ENCODE results near the gene STARD3NL.
A peak's percentile ranks its signal among the peaks of the same experiment; 100 is the strongest.

STARD3NL gene

GRCh38 chr7:38182450-38182849, 4.4 kb downstream of the STARD3NL start:
- DNase-seq (ENCODE audit: low read depth, low spot score), result no peak

GRCh38 chr7:38185395-38186307, 7.6 kb downstream of the STARD3NL start:
- no peak for DNase-seq (ENCODE audit: low read depth, low spot score)

DNA sequence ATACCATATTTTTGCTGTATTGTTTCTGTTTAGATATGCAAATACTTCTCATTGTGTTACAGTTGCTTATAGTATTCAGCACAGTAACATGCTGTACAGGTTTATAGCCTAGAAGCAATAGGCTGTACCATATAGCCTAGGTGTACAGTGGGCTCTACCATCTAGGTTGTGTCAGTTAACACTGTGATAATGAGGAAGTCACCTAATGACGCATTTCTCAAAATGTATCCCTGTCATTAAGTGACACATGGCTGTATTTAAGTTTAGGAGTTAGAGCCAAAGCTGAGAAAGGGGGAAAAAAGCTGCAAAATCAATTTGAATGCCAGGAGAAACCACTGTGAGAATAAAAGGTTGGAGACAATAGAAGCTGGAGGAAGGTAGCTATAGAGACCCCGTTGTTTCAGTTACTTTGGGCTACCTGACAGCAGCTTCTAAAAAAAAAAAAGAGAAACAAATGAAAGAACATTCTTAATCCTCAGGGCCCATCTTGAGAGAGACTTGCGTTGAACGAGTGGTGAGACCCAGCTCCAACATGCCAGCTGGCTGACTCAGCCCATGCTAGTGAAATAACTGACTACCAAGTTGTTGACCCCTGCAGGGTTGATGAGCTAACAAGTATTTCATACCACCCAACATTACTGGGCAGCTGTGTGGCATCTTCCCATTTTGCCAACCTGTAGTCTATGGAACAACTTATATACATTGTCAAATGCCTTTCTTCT, 8.7 kb downstream of the STARD3NL start:
- no peak for DNase-seq (ENCODE audit: low read depth, low spot score)

DNA sequence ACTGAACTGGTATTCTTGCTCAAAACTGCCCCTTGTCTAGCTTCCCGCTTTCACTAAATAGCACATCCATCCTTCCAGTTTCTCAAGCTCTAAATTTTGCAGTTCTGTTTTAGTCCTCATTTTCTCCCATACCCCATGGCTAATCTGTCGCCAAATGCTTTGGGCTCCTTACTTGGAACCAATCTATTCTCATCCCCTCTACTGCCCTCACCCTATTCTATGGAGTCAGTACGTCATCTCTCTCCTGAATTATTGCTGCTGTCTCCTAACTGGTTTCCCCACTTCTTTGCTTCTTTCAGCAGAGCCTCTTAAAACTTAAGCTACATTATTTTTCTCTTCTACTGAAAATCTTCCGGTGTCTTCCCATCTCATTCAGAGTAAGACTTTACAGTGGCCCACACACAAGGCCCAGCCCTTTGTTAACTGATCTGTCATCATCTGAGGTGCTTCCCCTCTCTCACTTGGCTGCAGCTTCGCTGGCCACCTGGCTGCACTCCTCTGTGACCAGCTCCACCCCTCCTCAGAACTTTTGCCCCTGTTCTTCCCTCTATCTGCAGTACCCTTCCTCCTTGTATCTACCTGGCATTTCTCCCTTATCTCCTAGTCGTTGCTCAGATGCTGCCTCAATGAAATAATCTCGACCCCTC, 9.9 kb downstream of the STARD3NL start:
- DNase-seq (ENCODE audit: low read depth, low spot score), result no peak

- DNase-seq (ENCODE audit: low read depth, low spot score), result no peak
These were observed 11.3 kb downstream of the STARD3NL start for GRCh38 chr7:38189231-38189938.

DNA sequence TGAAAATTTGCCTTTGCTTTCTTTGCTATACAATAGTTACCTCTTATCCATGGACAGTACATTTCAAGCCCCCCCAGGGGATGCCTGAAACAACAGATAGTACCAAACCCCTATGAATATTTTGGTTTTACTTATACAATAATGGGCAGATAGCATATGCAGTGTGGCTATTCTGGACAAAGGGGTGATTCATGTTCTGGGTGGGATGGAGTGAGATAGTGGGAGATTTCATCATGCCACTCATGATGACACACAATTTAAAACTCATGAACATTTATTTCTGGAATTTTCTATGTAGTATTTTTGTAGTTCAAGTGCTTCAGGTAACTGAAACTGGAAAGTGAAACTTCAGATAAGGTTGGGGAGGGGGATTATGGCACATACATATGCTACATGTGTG, 12.0 kb downstream of the STARD3NL start:
- no peak for DNase-seq (ENCODE audit: low read depth, low spot score)

DNA sequence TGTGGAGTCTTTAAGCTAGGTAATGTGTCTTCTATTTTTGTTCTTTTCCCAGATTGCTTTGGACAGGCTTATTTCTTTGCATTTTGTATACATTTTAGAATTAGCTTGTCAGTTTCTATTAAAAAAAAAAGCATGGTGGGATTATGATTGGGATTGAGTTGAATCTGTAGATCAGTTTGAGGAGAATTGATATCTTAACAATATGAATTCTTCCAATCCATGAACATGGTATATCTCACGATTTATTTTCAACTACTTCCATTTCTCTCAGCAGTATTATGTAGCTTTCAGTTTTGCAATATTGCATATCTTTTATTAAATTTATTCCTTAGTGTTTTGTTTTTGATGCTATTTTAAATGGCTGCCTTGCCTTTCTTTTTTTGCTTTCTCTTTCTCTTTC, 13.7 kb downstream of the STARD3NL start:
- no peak for DNase-seq (ENCODE audit: low read depth, low spot score)

DNA sequence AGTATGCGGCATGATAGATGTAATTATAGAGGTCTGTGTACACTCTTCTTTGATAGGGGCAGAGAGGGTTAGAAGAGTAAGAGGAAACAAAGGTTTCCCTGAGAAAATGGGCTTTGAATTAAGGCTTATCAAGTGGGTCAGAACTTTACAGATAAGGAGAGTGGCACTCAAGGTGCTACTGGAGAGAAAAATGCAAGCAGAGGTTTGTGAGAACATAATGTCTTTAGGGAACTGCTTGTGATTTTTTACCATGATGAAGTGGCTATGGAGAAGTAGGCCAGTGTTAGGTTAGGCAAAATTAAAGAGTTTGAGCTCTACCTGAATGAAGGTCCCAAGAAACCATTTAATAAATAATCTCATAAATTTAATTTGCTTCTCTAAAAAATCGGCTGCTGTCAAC, 14.3 kb downstream of the STARD3NL start:
- no peak for DNase-seq (ENCODE audit: low read depth, low spot score)

- DNase-seq (ENCODE audit: low read depth, low spot score), result no peak
These were observed 18.0 kb downstream of the STARD3NL start for GRCh38 chr7:38195804-38196595.

DNA sequence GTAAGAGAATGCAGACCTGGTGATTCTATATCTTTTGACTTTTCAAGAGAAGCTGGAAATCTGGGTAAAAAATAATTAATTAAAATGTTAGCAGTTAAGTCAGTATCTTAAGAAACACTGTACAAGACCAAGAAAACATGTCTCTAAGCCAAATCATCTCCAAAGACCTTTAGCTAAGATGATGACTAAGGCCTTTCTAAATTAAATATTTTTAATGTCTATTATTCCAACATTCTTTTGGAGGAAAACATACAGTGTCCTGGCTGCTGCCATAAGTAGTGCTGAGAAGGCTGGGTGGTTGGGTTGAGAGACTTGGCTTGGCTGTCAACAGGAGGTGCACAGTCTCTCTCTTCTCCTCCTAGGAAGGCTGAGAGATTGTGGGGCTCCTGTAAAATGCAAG, 20.3 kb downstream of the STARD3NL start:
- DNase-seq (ENCODE audit: low read depth, low spot score), result no peak

- DNase-seq (ENCODE audit: low read depth, low spot score), result no peak
These were observed 21.1 kb downstream of the STARD3NL start for GRCh38 chr7:38199154-38199553.

DNA sequence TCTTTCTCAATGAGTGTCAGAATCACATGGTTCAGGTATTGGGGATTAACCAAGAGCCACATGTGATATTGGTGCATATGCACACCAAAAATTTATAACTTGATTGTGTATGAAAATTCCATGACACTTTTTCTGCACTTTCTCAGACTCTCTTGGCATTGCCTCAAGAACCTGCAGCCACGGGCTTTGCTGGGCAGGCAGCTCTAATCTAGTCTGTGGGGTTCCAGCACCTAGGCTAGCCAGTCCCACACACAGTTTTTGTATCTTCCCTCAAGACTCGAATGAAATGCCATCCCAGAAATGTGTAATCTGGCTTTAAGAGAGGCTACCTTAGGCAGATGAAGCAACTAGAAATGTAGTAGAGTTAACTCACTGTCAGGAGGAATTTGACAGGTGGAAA, 21.7 kb downstream of the STARD3NL start:
- no peak for DNase-seq (ENCODE audit: low read depth, low spot score)

- no peak for DNase-seq (ENCODE audit: low read depth, low spot score)
These were observed 28.0 kb downstream of the STARD3NL start for GRCh38 chr7:38206071-38206470.

DNA sequence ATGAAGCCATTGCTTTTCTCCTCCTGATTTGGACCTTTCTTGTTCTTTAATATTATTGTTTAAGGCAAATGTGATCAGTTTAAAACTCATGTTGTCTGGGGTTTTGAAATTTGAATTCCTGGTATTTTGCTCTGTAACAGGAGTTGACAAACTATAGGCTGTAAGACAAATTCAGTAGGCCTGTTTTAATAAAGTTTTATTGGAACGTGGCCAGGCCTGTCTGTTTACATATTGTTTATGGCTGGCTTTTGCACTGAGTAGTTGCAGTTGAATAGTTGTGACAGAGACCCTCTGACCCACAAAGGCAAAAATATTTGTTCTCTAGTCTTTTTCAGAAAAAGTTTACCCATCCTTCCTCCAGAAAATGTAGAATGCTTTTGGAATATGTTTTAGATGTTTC, 29.8 kb downstream of the STARD3NL start:
- no peak for DNase-seq (ENCODE audit: low read depth, low spot score)

- no peak for DNase-seq (ENCODE audit: low read depth, low spot score)
These were observed 33.4 kb downstream of the STARD3NL start for GRCh38 chr7:38211486-38211885.

- no peak for DNase-seq (ENCODE audit: low read depth, low spot score)
These were observed 33.9 kb downstream of the STARD3NL start for GRCh38 chr7:38211940-38212339.

- DNase-seq (ENCODE audit: low read depth, low spot score), result no peak
These were observed 37.1 kb downstream of the STARD3NL start for GRCh38 chr7:38215115-38215514.

DNA sequence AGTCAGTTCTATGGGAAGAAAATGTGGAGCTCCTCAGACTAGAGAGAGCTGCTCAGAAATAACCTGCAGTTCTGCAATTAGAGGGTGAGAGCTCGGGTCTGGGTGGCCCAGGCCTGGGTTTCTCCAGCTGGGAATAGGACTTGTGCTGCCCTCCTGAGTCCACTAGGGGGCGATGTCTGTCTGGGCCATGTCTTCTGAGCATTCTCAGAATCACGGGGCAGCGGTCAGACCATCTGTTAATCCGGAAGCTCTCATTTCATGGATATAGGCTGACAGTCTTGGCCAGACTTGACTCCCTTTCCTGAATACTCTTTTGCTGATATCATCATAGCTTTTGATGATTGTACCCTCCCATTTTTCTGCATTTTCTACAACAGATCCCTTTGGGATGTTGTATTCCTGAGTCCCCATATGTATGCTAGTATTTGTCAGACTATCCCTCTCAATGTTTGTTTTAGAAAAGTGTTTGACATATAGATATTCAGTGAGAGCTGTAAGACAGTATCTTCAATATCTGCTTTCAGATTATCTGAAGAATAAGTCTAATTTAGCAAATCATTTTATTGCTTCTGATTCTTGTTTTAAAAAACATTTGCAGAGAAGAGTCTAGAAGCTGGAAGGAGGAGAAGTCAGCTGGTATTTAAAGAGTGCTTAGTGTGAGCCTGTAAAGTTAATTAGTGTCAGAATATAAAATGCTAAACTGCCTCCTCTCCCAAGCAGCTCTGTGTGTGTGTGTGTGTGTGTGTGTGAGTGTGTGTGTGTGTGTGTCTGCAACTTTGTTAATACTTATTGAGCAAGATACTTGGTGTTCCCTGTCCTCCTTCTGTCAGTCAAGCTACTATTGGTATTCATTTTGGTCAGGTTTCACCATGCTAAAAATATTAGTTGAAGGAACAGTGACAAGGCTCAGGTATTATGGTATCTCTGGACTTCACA, 38.0 kb downstream of the STARD3NL start:
- peak; percentile 89 for DNase-seq (ENCODE audit: low read depth, low spot score)

- no peak for DNase-seq (ENCODE audit: low read depth, low spot score)
These were observed 39.6 kb downstream of the STARD3NL start for GRCh38 chr7:38217672-38218071.

- DNase-seq (ENCODE audit: low read depth, low spot score), result no peak
These were observed 42.4 kb downstream of the STARD3NL start for GRCh38 chr7:38220452-38220851.
